ENCODE data around the gene EPHB1.

- TF ChIP-seq POLR2AphosphoS5 (IDR thresholded peaks at IDR 0.05; ENCODE audit: low read depth, low read length): no peak
- no peak for TF ChIP-seq TAF1 (IDR thresholded peaks at IDR 0.05; ENCODE audit: borderline replicate concordance, insufficient read depth, low read length)
- TF ChIP-seq, protein P1, sequence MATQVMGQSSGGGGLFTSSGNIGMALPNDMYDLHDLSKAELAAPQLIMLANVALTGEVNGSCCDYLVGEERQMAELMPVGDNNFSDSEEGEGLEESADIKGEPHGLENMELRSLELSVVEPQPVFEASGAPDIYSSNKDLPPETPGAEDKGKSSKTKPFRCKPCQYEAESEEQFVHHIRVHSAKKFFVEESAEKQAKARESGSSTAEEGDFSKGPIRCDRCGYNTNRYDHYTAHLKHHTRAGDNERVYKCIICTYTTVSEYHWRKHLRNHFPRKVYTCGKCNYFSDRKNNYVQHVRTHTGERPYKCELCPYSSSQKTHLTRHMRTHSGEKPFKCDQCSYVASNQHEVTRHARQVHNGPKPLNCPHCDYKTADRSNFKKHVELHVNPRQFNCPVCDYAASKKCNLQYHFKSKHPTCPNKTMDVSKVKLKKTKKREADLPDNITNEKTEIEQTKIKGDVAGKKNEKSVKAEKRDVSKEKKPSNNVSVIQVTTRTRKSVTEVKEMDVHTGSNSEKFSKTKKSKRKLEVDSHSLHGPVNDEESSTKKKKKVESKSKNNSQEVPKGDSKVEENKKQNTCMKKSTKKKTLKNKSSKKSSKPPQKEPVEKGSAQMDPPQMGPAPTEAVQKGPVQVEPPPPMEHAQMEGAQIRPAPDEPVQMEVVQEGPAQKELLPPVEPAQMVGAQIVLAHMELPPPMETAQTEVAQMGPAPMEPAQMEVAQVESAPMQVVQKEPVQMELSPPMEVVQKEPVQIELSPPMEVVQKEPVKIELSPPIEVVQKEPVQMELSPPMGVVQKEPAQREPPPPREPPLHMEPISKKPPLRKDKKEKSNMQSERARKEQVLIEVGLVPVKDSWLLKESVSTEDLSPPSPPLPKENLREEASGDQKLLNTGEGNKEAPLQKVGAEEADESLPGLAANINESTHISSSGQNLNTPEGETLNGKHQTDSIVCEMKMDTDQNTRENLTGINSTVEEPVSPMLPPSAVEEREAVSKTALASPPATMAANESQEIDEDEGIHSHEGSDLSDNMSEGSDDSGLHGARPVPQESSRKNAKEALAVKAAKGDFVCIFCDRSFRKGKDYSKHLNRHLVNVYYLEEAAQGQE (IDR thresholded peaks at IDR 0.05; ENCODE audit: insufficient read depth in 1 of 2, low read depth in 2 of 2, low read length in 2 of 2): no peak
- TF ChIP-seq SIN3A (IDR thresholded peaks at IDR 0.05; ENCODE audit: borderline replicate concordance, insufficient read depth, low read length): no peak
Observed at GRCh38 chr3:135041601-135042000, 246.5 kb downstream of the EPHB1 start.

Measured in PFSK-1 (cell line).